ENCODE data around the gene LYPD6B. TPM values are rescaled to one million over a fixed set of nuclear protein-coding genes. Genes with fewer than 3 reads are reported as not detected.

Gene LYPD6B
- total and polyA plus RNA-seq, 7 donors, result not detected

DNA sequence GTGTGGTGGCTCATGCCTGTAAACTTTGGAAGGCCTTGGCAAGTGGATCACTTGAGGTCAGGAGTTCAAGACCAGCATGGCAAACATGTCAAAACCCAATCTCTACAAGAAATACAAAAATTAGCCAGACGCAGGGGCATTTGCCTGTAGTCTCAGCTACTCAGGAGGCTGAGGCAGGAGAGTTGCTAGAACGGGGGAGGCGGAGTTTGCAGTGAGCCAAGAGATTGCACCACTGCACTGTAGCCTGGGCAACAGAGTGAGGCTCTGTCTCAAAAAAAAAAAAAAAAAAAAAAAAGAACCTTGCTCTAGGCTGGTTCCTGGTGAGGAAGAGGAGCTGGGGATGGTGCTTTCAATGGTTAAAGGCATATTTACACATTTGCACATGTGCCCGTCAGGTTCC, 129.4 kb downstream of the LYPD6B start:
- no peak for DNase-seq
- no peaks in the 10 kb centered on the region for H3K36me3 ChIP-seq (ENCODE audit: insufficient read depth in 1 of 2, low read depth in 1 of 2)
- H3K4me3 ChIP-seq, result no peak overlapping the region
- no peak for ATAC-seq
- WGBS, 3 donors, result 68 to 74% (median 74%) methylated on average over 4 of the region's 4 CpGs
- no peak overlapping the region for H3K27ac ChIP-seq
- no peaks in the 10 kb centered on the region for H3K9me3 ChIP-seq
- intact Hi-C loops (cut with DNase I), result no loop called here
- H3K27me3 ChIP-seq (ENCODE audit: insufficient read depth in 3 of 3, low read length in 2 of 3), result peaks cover 0 to 2% (median 0%) of the 10 kb centered on the region in 3 donors
- H3K4me1 ChIP-seq, result no peaks in the 10 kb centered on the region
- TF ChIP-seq CTCF (IDR thresholded peaks at IDR 0.05), result no peak

- no peak for DNase-seq
- 76 to 84% (median 81%) methylated on average over 4 of the region's 4 CpGs for WGBS, 3 donors
- Histone ChIP-seq H3K4me1 (no peaks in the 10 kb centered on the region), H3K36me3 (ENCODE audit: insufficient read depth in 1 of 2, low read depth in 1 of 2) (no peaks in the 10 kb centered on the region), H3K9me3 (no peaks in the 10 kb centered on the region), H3K27me3 (ENCODE audit: insufficient read depth in 3 of 3, low read length in 2 of 3) (peaks cover 0 to 2% (median 0%) of the 10 kb centered on the region in 3 donors), H3K4me3 (no peak overlapping the region), H3K27ac (no peak overlapping the region)
- TF ChIP-seq CTCF (IDR thresholded peaks at IDR 0.05), result no peak
- intact Hi-C loops (cut with DNase I), result no loop called here
- no peak for ATAC-seq
Observed at GRCh38 chr2:149169656-149170055, 131.2 kb downstream of the LYPD6B start.

- peaks cover 0 to 2% (median 0%) of the 10 kb centered on the region in 3 donors for H3K27me3 ChIP-seq (ENCODE audit: insufficient read depth in 3 of 3, low read length in 2 of 3)
- no peaks in the 10 kb centered on the region for H3K9me3 ChIP-seq
- H3K36me3 ChIP-seq (ENCODE audit: insufficient read depth in 1 of 2, low read depth in 1 of 2), result no peaks in the 10 kb centered on the region
- ATAC-seq, result no peak
- intact Hi-C loops (cut with DNase I), result no loop called here
- H3K4me1 ChIP-seq, result no peaks in the 10 kb centered on the region
- whole genome bisulfite sequencing, 3 donors, result 62 to 75% (median 72%) methylated on average over 1 of the region's 1 CpG
- H3K4me3 ChIP-seq, result no peak overlapping the region
- H3K27ac ChIP-seq, result no peak overlapping the region
- no peak for TF ChIP-seq CTCF (IDR thresholded peaks at IDR 0.05)
- DNase-seq, result no peak
Observed at GRCh38 chr2:149170156-149170555, 131.7 kb downstream of the LYPD6B start.

DNA sequence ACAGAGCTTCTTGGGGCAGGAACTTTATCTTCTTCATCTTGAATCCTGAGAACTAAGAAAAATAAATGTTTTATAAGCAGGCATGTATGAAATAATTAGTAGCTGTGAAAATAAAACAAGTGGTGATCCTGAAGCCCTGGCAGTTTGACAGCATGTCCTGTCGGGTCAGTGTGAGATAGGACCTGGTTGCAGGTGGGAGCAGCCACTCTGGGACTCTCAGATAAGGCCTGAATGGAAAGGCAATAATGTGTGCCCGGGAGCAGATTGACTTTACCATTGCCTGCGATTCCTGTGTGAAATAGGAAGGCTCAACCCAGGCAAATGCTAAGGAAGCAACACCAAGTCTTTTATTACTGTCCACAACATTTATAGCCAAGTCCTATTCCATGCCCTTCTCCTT, 132.4 kb downstream of the LYPD6B start:
- Histone ChIP-seq H3K27ac (no peak overlapping the region), H3K36me3 (ENCODE audit: insufficient read depth in 1 of 2, low read depth in 1 of 2) (no peaks in the 10 kb centered on the region), H3K9me3 (no peaks in the 10 kb centered on the region), H3K4me1 (no peaks in the 10 kb centered on the region), H3K4me3 (no peak overlapping the region), H3K27me3 (ENCODE audit: insufficient read depth in 3 of 3, low read length in 2 of 3) (peaks cover 0 to 2% (median 0%) of the 10 kb centered on the region in 3 donors)
- TF ChIP-seq CTCF (IDR thresholded peaks at IDR 0.05), result no peak
- intact Hi-C loops (cut with DNase I), result no loop called here
- no peak for DNase-seq
- no peak for ATAC-seq
- 40 to 54% (median 52%) methylated on average over 3 of the region's 3 CpGs for WGBS, 3 donors

- Histone ChIP-seq H3K4me1 (no peaks in the 10 kb centered on the region), H3K36me3 (ENCODE audit: insufficient read depth in 1 of 2, low read depth in 1 of 2) (no peaks in the 10 kb centered on the region), H3K27me3 (ENCODE audit: insufficient read depth in 3 of 3, low read length in 2 of 3) (peaks cover 0 to 2% (median 0%) of the 10 kb centered on the region in 3 donors), H3K27ac (no peak overlapping the region), H3K9me3 (no peaks in the 10 kb centered on the region), H3K4me3 (no peak overlapping the region)
- intact Hi-C loops (cut with DNase I), result no loop called here
- TF ChIP-seq CTCF (IDR thresholded peaks at IDR 0.05), result no peak
- WGBS, 3 donors, result 88 to 91% (median 90%) methylated on average over 3 of the region's 3 CpGs
- no peak for DNase-seq
- ATAC-seq, result no peak
Observed at GRCh38 chr2:149173220-149173619, 134.7 kb downstream of the LYPD6B start.
